ENCODE measurements around the gene IBA57.

IBA57 gene

DNA sequence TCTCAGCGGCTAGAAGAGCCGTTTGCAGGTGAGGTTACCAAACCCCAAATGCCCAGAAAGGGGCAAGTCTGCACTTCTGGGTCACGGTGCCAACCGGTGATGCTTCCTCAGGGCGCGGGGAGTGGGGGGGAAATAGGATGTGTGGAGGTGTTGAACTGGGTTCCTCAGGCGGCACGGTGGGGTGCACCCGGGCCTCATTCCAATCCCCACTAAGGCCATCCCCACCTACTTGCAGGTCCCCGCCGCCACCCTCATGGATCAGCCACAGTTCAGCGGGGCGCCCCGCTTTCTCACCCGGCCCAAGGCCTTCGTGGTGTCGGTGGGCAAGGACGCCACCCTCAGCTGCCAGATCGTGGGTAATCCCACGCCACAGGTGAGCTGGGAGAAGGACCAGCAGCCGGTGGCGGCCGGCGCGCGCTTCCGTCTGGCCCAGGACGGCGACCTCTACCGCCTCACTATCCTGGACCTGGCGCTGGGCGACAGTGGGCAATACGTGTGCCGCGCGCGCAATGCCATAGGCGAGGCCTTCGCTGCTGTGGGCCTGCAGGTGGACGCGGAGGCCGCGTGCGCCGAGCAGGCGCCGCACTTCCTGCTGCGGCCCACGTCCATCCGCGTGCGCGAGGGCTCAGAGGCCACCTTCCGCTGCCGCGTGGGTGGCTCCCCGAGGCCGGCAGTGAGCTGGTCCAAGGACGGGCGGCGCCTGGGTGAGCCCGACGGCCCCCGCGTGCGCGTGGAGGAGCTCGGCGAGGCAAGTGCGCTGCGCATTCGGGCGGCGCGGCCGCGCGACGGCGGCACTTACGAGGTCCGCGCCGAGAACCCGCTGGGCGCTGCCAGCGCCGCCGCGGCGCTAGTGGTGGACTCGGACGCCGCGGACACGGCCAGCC lies 46.2 kb downstream of the IBA57 start:
- TF ChIP-seq CTCF (IDR thresholded peaks at IDR 0.05; ENCODE audit: low read depth, low read length) = no peak
- Histone ChIP-seq H3K36me3 (no peaks in the 10 kb centered on the region), H3K27me3 (no peaks in the 10 kb centered on the region), H3K4me1 (peaks cover 4% of the 10 kb centered on the region; the same call in 1 of the 2 replicates), H3K9me3 (no peaks in the 10 kb centered on the region), H3K4me3 (ENCODE audit: low read depth, low read length) (no peak overlapping the region)
- no peak for DNase-seq

- no peaks in the 10 kb centered on the region for H3K9me3 ChIP-seq
- DNase-seq = no peak
- no peaks in the 10 kb centered on the region for H3K36me3 ChIP-seq
- no peak overlapping the region for H3K4me3 ChIP-seq (ENCODE audit: low read depth, low read length)
- TF ChIP-seq CTCF (IDR thresholded peaks at IDR 0.05; ENCODE audit: low read depth, low read length) = no peak
- H3K4me1 ChIP-seq = peaks cover 4% of the 10 kb centered on the region; the same call in 1 of the 2 replicates
- no peaks in the 10 kb centered on the region for H3K27me3 ChIP-seq
Observed at GRCh38 chr1:228212415-228212965, 46.9 kb downstream of the IBA57 start.

DNA sequence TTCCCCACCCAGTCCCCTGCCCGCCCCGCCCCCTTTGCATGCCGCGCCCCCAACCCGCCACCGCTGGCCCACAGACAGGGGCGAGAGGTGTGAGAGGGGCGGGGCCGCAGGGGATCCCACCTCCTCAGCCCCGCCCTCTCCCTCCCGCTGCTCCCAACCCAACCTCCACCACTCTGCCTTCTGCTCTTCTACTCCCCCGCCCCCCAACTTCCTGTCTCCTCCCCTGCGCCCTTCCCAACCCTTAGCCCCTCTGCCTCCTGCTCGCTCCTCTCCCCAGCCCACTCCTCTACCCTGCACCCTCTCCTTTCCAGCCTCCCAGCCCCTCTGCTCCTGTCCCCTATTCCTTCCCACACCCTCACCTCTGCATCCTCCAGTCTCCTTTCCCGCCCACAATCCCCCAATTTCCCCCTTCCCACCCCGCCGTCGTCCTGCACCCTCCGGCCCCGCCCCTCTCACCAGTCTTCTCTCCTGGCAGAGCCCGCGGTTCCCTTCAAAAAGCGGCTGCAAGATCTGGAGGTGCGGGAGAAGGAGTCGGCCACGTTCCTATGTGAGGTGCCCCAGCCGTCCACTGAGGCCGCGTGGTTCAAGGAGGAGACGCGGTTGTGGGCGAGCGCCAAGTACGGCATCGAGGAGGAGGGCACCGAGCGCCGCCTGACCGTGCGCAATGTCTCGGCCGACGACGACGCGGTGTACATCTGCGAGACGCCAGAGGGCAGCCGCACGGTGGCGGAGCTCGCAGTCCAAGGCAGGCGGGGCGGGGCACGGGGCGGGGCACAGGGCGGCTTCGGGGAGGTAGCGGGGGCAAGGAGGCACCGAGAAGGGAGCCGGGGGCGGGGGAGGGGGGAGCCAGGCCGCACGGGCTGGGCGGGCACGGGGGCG lies 47.6 kb downstream of the IBA57 start:
- TF ChIP-seq CTCF (IDR thresholded peaks at IDR 0.05; ENCODE audit: low read depth, low read length) = peak; percentile 44
- peaks cover 4% of the 10 kb centered on the region; the same call in 1 of the 2 replicates for H3K4me1 ChIP-seq
- H3K27me3 ChIP-seq = no peaks in the 10 kb centered on the region
- H3K36me3 ChIP-seq = no peaks in the 10 kb centered on the region
- H3K4me3 ChIP-seq (ENCODE audit: low read depth, low read length) = peak overlapping the region; percentile 54
- H3K9me3 ChIP-seq = no peaks in the 10 kb centered on the region
- DNase-seq = peak; percentile 92

- peak overlapping the region; percentile 14; the same call in 1 of the 2 replicates for H3K4me3 ChIP-seq (ENCODE audit: low read depth, low read length)
- TF ChIP-seq CTCF (IDR thresholded peaks at IDR 0.05; ENCODE audit: low read depth, low read length) = no peak
- no peaks in the 10 kb centered on the region for H3K27me3 ChIP-seq
- H3K36me3 ChIP-seq = no peaks in the 10 kb centered on the region
- H3K9me3 ChIP-seq = no peaks in the 10 kb centered on the region
- H3K4me1 ChIP-seq = peaks cover 4% of the 10 kb centered on the region; the same call in 1 of the 2 replicates
- no peak for DNase-seq
Observed at GRCh38 chr1:228213917-228214808, 48.6 kb downstream of the IBA57 start.

GRCh38 chr1:228214921-228215662 lies 49.5 kb downstream of the IBA57 start:
- TF ChIP-seq CTCF (IDR thresholded peaks at IDR 0.05; ENCODE audit: low read depth, low read length) = no peak

More at GRCh38 chr1:228214921-228215662, 49.5 kb downstream of the IBA57 start:
- Histone ChIP-seq H3K4me3 (ENCODE audit: low read depth, low read length) (no peak overlapping the region), H3K9me3 (no peaks in the 10 kb centered on the region), H3K36me3 (no peaks in the 10 kb centered on the region), H3K4me1 (peaks cover 4% of the 10 kb centered on the region; the same call in 1 of the 2 replicates), H3K27me3 (no peaks in the 10 kb centered on the region)
- no peak for DNase-seq
